CD4-positive, CD25-positive, alpha-beta regulatory T cell (primary cell): Measurements from ENCODE around the gene SCARB2. TPM values are rescaled to one million over a fixed set of nuclear protein-coding genes. Genes with fewer than 3 reads are reported as not detected.

Source experiments
- ATAC-seq, 2 donors: fragments of 150-1000 bp; cut with Tn5 transposase; one replicate each; pipeline ENCODE4 v1.10.0; 2021; ENCODE audit warnings: low read depth in 2 of 2, moderate number of reproducible peaks in 2 of 2, moderate library complexity in 1 of 2
- DNase-seq, 3 donors: peaks; one replicate each; pipeline versions ENCODE4 v3.0.0 to v3.0.0-alpha.2; 2012 to 2022; ENCODE audit warnings: mixed read lengths in 1 of 3
- H3K27ac ChIP-seq: one replicate; pipeline ENCODE4 v1.7.0; 2013; ENCODE audit warnings: mild to moderate bottlenecking, low read length; ENCODE audit not compliant: insufficient read depth, poor library complexity, severe bottlenecking
- H3K27me3 ChIP-seq: one replicate; pipeline ENCODE4 v1.7.0; 2013; ENCODE audit warnings: low read length; ENCODE audit not compliant: control insufficient read depth, insufficient read depth
- H3K36me3 ChIP-seq: one replicate; pipeline ENCODE4 v1.7.0; 2013; ENCODE audit warnings: mild to moderate bottlenecking, low read length, moderate library complexity; ENCODE audit not compliant: control insufficient read depth, insufficient read depth
- H3K4me1 ChIP-seq: 2 replicates; pipeline ENCODE4 v1.7.0; 2013; ENCODE audit warnings: mild to moderate bottlenecking, low read length; ENCODE audit not compliant: insufficient read depth, control insufficient read depth, poor library complexity, severe bottlenecking
- H3K4me3 ChIP-seq: one replicate; pipeline ENCODE4 v1.7.0; 2013; ENCODE audit warnings: low read depth, mild to moderate bottlenecking, low read length, moderate library complexity
- H3K9me3 ChIP-seq, 2 experiments: 1 replicate in 1 of 2; 2 replicates in 1 of 2; pipeline ENCODE4 v1.7.0; 2013; ENCODE audit warnings: low read length in 2 of 2, mild to moderate bottlenecking in 1 of 2, moderate library complexity in 1 of 2; ENCODE audit not compliant: control insufficient read depth in 2 of 2
- H3K27ac Mint-ChIP-seq, 3 donors: one replicate each; pipeline ENCODE4 v1.8.0; 2020 to 2022; ENCODE audit warnings: mild to moderate bottlenecking in 3 of 3, mixed read lengths in 3 of 3, moderate library complexity in 2 of 3
- H3K27me3 Mint-ChIP-seq: one replicate; pipeline ENCODE4 v1.8.0; 2022; ENCODE audit warnings: mild to moderate bottlenecking, mixed read lengths
- H3K36me3 Mint-ChIP-seq: one replicate; pipeline ENCODE4 v1.8.0; 2020; ENCODE audit warnings: mixed read lengths
- H3K4me1 Mint-ChIP-seq, 4 donors: one replicate each; pipeline ENCODE4 v1.8.0; 2020 to 2022; ENCODE audit warnings: mixed read lengths in 4 of 4, mild to moderate bottlenecking in 1 of 4
- H3K4me3 Mint-ChIP-seq, 4 donors: one replicate each; pipeline ENCODE4 v1.8.0; 2020 to 2022; ENCODE audit warnings: mild to moderate bottlenecking in 4 of 4, mixed read lengths in 4 of 4, moderate library complexity in 3 of 4
- H3K9me3 Mint-ChIP-seq, 7 donors: one replicate each; pipeline ENCODE4 v1.8.0; 2020 to 2022; ENCODE audit warnings: mixed read lengths in 7 of 7, mild to moderate bottlenecking in 3 of 7, moderate library complexity in 2 of 7
- polyA plus RNA-seq, 4 donors: library from polyadenylated mRNA; unstranded; fragments of 300-500 nt; fragmentation: Illumina TruSeq; gene quantifications; one replicate each; pipeline ENCODE4 v1.2.3, GENCODE V29; 2021
- total RNA-seq: library from RNA; stranded (reverse); gene quantifications from one replicate; pipeline ENCODE4 v1.2.3, GENCODE V29; 2022

The SCARB2 gene
- total and polyA plus RNA-seq, 5 donors from 2014 or later, result 8.0 to 21.2 (median 10.6) TPM

DNA sequence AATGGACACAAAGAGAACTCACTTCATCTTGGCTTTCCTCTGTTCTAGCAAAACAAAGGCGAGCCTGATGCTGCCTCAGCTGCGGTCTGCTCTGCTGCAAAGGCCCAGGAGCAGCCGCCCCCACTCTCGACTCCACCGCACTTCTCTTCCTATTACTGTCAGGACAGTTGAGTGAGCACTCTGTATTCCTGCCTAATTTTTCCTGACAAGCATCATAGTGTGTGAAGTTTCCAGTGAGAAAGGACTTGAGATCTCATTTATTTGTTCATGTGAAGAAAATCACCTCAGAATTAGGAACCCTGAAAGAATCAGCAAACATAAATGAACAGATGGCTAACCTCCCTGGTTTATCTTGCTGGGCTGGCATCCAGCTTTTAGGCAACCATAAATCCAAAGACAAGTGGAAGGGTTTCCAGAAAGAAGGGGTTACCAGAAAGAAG, 15.6 kb downstream of the SCARB2 start:
- H3K27me3 Mint-ChIP-seq, result no peaks in the 10 kb centered on the region
- Histone ChIP-seq H3K9me3 (peaks cover 0 to 2% of the 10 kb centered on the region in 2 experiments), H3K36me3 (peaks cover 30% of the 10 kb centered on the region), H3K27me3 (no peaks in the 10 kb centered on the region), H3K4me1 (peaks cover 19% of the 10 kb centered on the region), H3K27ac (no peak overlapping the region), H3K4me3 (no peak overlapping the region)
- ATAC-seq, result no peak
- peaks cover 15 to 42% (median 31%) of the 10 kb centered on the region in 4 donors for H3K4me1 Mint-ChIP-seq
- H3K9me3 Mint-ChIP-seq, result peaks cover 0 to 11% (median 0%) of the 10 kb centered on the region in 7 donors
- peaks cover 26% of the 10 kb centered on the region for H3K36me3 Mint-ChIP-seq
- peak in 1 of 3 donors; percentile 13 for DNase-seq
- peak overlapping the region in 1 of 4 donors; percentile 16 for H3K4me3 Mint-ChIP-seq
- peak overlapping the region; percentile 25 to 86 (median 48) for H3K27ac Mint-ChIP-seq

DNA sequence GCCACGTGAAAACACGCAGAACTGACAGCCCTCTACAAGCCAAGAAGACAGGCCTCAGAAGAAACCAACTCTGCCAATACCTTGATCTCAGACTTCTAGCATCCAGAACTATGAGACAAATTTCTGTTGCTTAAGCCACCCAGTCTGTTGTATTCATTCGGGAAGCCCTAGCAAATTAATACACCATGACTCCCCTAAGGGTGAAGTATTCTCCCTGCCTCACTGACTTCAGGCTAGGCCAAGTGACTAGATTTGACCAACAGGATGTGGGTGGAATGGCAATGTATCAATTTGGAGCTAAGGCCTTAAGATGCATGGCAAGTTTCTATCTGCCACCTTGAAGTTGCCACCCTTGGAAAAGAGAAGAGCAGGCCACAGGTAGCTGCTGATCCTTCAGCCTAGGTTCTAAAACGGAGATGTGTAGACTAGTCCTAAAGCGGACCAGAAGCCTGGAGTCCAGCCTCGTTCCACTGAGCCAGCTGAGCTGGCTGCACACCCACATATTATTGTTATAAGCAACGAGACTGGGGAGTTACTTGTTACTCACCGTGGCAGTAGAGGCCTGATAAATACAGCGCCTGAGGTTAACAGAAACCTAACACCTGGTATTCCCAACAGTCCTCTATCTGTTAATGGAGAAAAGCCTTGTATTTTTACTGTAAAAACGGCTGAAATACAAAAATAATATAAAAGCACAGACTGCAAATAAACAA, 16.4 kb downstream of the SCARB2 start:
- H3K27me3 ChIP-seq, result no peaks in the 10 kb centered on the region
- ATAC-seq, result no peak
- no peak for DNase-seq
- Mint-ChIP-seq H3K36me3 (peaks cover 34% of the 10 kb centered on the region), H3K27me3 (no peaks in the 10 kb centered on the region), H3K4me1 (peaks cover 15 to 40% (median 31%) of the 10 kb centered on the region in 4 donors), H3K9me3 (peaks cover 0 to 16% (median 5%) of the 10 kb centered on the region in 7 donors), H3K27ac (peak overlapping the region in 1 of 3 donors; percentile 69), H3K4me3 (no peak overlapping the region)
- peaks cover 0 to 8% of the 10 kb centered on the region in 2 experiments for H3K9me3 ChIP-seq
- H3K36me3 ChIP-seq, result peaks cover 38% of the 10 kb centered on the region
- no peak overlapping the region for H3K4me3 ChIP-seq
- peaks cover 19% of the 10 kb centered on the region for H3K4me1 ChIP-seq
- no peak overlapping the region for H3K27ac ChIP-seq

DNA sequence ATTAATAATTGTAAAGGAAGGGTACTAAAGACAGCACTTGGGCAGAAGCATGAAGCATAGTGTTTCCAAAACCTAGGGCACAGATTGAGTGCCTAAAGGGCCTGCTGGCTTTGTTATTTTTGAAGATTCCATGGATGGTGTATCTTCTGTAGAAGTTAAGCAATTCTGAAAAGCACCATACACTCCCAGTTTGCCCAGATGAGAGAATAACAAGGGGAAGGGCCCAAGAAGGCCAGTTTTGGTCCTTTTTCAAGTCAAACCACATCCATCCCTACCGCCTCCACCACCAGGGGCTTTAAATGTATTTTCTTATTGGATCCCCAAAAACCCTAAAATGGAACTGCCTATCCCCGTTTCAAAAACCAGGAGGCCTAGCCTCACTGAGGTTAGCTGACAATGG, 17.2 kb downstream of the SCARB2 start:
- Histone ChIP-seq H3K27ac (no peak overlapping the region), H3K4me1 (peaks cover 19% of the 10 kb centered on the region)
- peak overlapping the region in 2 of 3 donors; percentile 36 to 69 for H3K27ac Mint-ChIP-seq

DNA sequence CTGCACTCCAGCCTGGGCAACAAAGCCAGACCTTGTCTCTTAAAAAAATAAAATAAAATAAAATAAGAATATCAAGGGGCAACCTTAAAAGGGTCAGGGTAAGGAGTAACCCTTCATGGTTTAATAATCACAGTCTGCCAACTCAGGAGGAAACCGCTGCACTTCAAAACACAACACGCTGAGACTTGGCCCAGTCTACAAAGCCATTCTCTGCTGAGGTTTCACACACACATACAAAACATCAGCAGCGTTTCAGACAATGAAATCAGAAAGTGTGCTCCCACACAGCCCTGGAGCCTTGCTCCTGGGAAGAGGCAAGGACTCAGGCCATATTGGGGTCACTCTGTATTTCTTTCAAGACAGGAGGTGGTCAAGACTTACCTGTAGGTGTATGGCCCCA, 18.3 kb downstream of the SCARB2 start:
- peaks cover 42% of the 10 kb centered on the region for H3K36me3 ChIP-seq
- Mint-ChIP-seq H3K4me1 (peaks cover 11 to 35% (median 21%) of the 10 kb centered on the region in 4 donors), H3K27ac (no peak overlapping the region), H3K36me3 (peaks cover 45% of the 10 kb centered on the region), H3K4me3 (no peak overlapping the region), H3K27me3 (no peaks in the 10 kb centered on the region), H3K9me3 (peaks cover 0 to 20% (median 7%) of the 10 kb centered on the region in 7 donors)
- ATAC-seq (no peak), DNase-seq (no peak)
- H3K9me3 ChIP-seq, result peaks cover 0 to 8% of the 10 kb centered on the region in 2 experiments
- H3K27ac ChIP-seq, result no peak overlapping the region
- no peak overlapping the region for H3K4me3 ChIP-seq
- H3K27me3 ChIP-seq, result no peaks in the 10 kb centered on the region
- peaks cover 19% of the 10 kb centered on the region for H3K4me1 ChIP-seq

More for the DNA sequence above, 17.2 kb downstream of the SCARB2 start:
- H3K4me1 Mint-ChIP-seq, result peaks cover 14 to 40% (median 30%) of the 10 kb centered on the region in 4 donors
- no peak for DNase-seq
- Histone ChIP-seq H3K4me3 (no peak overlapping the region), H3K27me3 (no peaks in the 10 kb centered on the region), H3K36me3 (peaks cover 42% of the 10 kb centered on the region), H3K9me3 (peaks cover 0 to 8% of the 10 kb centered on the region in 2 experiments)
- H3K36me3 Mint-ChIP-seq, result peaks cover 42% of the 10 kb centered on the region
- ATAC-seq, result no peak
- H3K4me3 Mint-ChIP-seq, result no peak overlapping the region
- no peaks in the 10 kb centered on the region for H3K27me3 Mint-ChIP-seq
- H3K9me3 Mint-ChIP-seq, result peaks cover 0 to 20% (median 7%) of the 10 kb centered on the region in 7 donors

DNA sequence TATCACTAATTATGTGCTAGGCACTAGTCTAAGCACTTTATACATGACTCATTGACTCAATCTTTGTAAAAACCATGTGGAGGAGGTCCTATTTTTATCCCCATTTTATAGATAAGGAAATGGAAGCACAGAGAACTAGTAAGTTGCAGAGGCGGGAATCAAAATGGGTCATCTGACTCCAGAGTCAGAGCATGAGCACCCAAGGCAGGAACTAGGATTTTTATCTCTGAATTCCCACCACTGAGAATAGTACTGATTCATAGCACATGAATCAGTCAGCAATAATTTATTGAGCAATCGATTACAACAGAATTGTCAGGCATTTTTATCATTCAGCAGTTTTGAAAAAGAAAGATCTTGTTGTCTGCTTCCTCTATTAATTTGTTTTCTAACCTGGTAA, 19.3 kb downstream of the SCARB2 start:
- peaks cover 45% of the 10 kb centered on the region for H3K36me3 Mint-ChIP-seq
- H3K27ac Mint-ChIP-seq, result no peak overlapping the region
- peaks cover 10 to 27% (median 16%) of the 10 kb centered on the region in 4 donors for H3K4me1 Mint-ChIP-seq
- no peak overlapping the region for H3K4me3 ChIP-seq
- H3K9me3 ChIP-seq, result peaks cover 0 to 8% of the 10 kb centered on the region in 2 experiments
- peaks cover 42% of the 10 kb centered on the region for H3K36me3 ChIP-seq
- H3K4me3 Mint-ChIP-seq, result no peak overlapping the region
- no peak overlapping the region for H3K27ac ChIP-seq
- H3K4me1 ChIP-seq, result peaks cover 12% of the 10 kb centered on the region
- ATAC-seq, result no peak
- no peaks in the 10 kb centered on the region for H3K27me3 Mint-ChIP-seq
- DNase-seq, result no peak
- no peaks in the 10 kb centered on the region for H3K27me3 ChIP-seq
- H3K9me3 Mint-ChIP-seq, result peaks cover 0 to 20% (median 7%) of the 10 kb centered on the region in 7 donors

DNA sequence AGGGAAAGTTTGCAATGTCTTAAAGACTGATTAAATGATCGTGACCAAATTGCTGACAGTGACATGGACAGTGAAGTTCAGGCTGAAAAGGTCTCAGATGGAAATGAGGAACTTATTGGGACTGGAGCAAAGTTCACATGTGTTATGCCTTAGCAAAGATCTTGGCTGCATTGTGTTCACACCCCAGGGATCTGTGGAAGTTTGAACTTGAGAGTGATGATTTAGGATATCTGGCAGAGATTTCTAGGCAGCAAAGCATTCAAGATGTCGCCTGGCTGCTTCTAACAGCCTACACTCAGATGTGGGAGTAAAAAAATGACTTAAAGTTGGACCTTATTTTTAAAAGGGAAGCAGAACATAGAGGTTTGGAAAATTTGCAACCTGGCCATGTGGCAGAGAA, 21.4 kb downstream of the SCARB2 start:
- Histone ChIP-seq H3K27ac (no peak overlapping the region), H3K36me3 (peaks cover 42% of the 10 kb centered on the region), H3K9me3 (peaks cover 0 to 8% of the 10 kb centered on the region in 2 experiments), H3K4me3 (no peak overlapping the region), H3K4me1 (no peaks in the 10 kb centered on the region), H3K27me3 (no peaks in the 10 kb centered on the region)
- peaks cover 0 to 20% (median 7%) of the 10 kb centered on the region in 7 donors for H3K9me3 Mint-ChIP-seq
- ATAC-seq, result no peak
- H3K27ac Mint-ChIP-seq, result no peak overlapping the region
- H3K27me3 Mint-ChIP-seq, result no peaks in the 10 kb centered on the region
- H3K4me1 Mint-ChIP-seq, result peaks cover 0 to 8% (median 4%) of the 10 kb centered on the region in 4 donors
- H3K36me3 Mint-ChIP-seq, result peaks cover 45% of the 10 kb centered on the region
- DNase-seq, result no peak
- H3K4me3 Mint-ChIP-seq, result no peak overlapping the region

DNA sequence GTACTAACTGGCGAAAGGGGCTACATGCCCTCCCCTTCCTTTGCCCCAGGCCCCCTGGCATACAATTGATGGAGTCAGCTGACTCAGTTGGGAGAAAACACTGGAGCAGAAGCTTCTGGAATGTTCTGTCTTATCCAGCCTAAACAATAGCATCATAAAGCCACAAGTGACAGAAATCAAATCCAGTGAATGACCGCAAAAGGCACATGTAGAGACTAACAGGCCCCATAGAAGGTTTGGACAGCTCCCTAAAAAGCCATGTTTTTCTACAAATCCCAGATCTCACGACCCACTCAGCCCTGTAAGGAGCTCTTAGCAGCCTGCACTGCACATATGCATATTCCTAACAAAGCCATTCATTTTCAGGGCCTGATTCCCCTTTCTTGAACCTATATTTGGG, 25.1 kb downstream of the SCARB2 start:
- H3K4me1 Mint-ChIP-seq, result peaks cover 0 to 3% (median 0%) of the 10 kb centered on the region in 4 donors
- H3K27me3 Mint-ChIP-seq, result peaks cover 4% of the 10 kb centered on the region
- H3K4me3 Mint-ChIP-seq, result no peak overlapping the region
- H3K27ac Mint-ChIP-seq, result no peak overlapping the region
- Histone ChIP-seq H3K36me3 (peaks cover 21% of the 10 kb centered on the region), H3K27me3 (no peaks in the 10 kb centered on the region), H3K27ac (no peak overlapping the region), H3K4me3 (no peak overlapping the region), H3K4me1 (no peaks in the 10 kb centered on the region), H3K9me3 (peaks cover 0 to 8% of the 10 kb centered on the region in 2 experiments)
- peaks cover 0 to 10% (median 6%) of the 10 kb centered on the region in 7 donors for H3K9me3 Mint-ChIP-seq
- no peak for DNase-seq
- no peak for ATAC-seq
- peaks cover 24% of the 10 kb centered on the region for H3K36me3 Mint-ChIP-seq
